OCI-LY7 (cell line): ENCODE data around the gene MRAS.

ENCODE experiments used
- CTCF ChIP-seq: fragments of 200-600 bp; sonication (generic); conservative IDR thresholded peaks from 2 replicates; pipeline ENCODE4 v1.5.1; 2014; ENCODE audit warnings: mild to moderate bottlenecking, antibody characterized with exemption, low read length, moderate library complexity, mixed read lengths
- EZH2phosphoT487 ChIP-seq: fragments of 200-600 bp; sonication (generic); IDR thresholded peaks from 2 replicates; pipeline ENCODE4 v1.6.1; 2018; ENCODE audit warnings: low read depth, borderline replicate concordance, mild to moderate bottlenecking, mixed run types, antibody characterized with exemption, low read length, moderate library complexity, mixed read lengths

- TF ChIP-seq CTCF = no peak
- no peak for TF ChIP-seq EZH2phosphoT487
Observed at GRCh38 chr3:138377804-138378203, 29.4 kb downstream of the MRAS start.
